Endodermal cell (in vitro differentiated cells): ENCODE results near the gene EFCAB11. TPM values are rescaled to one million over a fixed set of nuclear protein-coding genes. Genes with fewer than 3 reads are reported as not detected.

Experiments used
- DNase-seq: peaks from one replicate; pipeline ENCODE4 v3.0.0-alpha.2; 2017
- H3K27ac ChIP-seq: 2 replicates; pipeline ENCODE4 v1.5.1; 2013; ENCODE audit warnings: mild to moderate bottlenecking, low read depth, low read length, moderate library complexity
- H3K27me3 ChIP-seq: 2 replicates; pipeline ENCODE4 v1.6.1; 2013; ENCODE audit warnings: mild to moderate bottlenecking, low read length, moderate library complexity; ENCODE audit not compliant: insufficient read depth, control insufficient read depth, poor library complexity, severe bottlenecking
- H3K36me3 ChIP-seq: 2 replicates; pipeline ENCODE4 v1.7.0; 2013; ENCODE audit warnings: mild to moderate bottlenecking, low read length, moderate library complexity; ENCODE audit not compliant: control insufficient read depth, insufficient read depth
- H3K4me1 ChIP-seq: one replicate; pipeline ENCODE4 v1.7.0; 2013; ENCODE audit warnings: low read length; ENCODE audit not compliant: control insufficient read depth, insufficient read depth
- H3K4me3 ChIP-seq: 2 replicates; pipeline ENCODE4 v1.5.1; 2013; ENCODE audit warnings: mild to moderate bottlenecking, low read length, moderate library complexity
- H3K9ac ChIP-seq: 2 replicates; pipeline ENCODE4 v1.6.1; 2013; ENCODE audit warnings: mild to moderate bottlenecking, low read length, moderate library complexity; ENCODE audit not compliant: poor library complexity, severe bottlenecking; ENCODE audit errors: extremely low read depth
- H3K9me3 ChIP-seq: 2 replicates; pipeline ENCODE4 v1.6.1; 2013; ENCODE audit warnings: mild to moderate bottlenecking, low read length, moderate library complexity; ENCODE audit not compliant: control insufficient read depth
- H3K27ac Mint-ChIP-seq: 2 replicates; pipeline ENCODE4 v1.8.0; 2020; ENCODE audit warnings: mixed read lengths
- H3K27me3 Mint-ChIP-seq: 2 replicates; pipeline ENCODE4 v1.8.0; 2021; ENCODE audit warnings: mild to moderate bottlenecking, mixed read lengths; ENCODE audit not compliant: insufficient read depth
- H3K36me3 Mint-ChIP-seq: 2 replicates; pipeline ENCODE4 v1.8.0; 2020; ENCODE audit warnings: low read depth, mixed read lengths
- H3K4me1 Mint-ChIP-seq: 2 replicates; pipeline ENCODE4 v1.8.0; 2020; ENCODE audit warnings: mixed read lengths
- H3K4me3 Mint-ChIP-seq: 2 replicates; pipeline ENCODE4 v1.8.0; 2020; ENCODE audit warnings: mild to moderate bottlenecking, moderate library complexity, mixed read lengths
- H3K9me3 Mint-ChIP-seq: 2 replicates; pipeline ENCODE4 v1.8.0; 2020; ENCODE audit warnings: mild to moderate bottlenecking, mixed read lengths
- CTCF ChIP-seq: fragments of 200-600 bp; sonication (generic); conservative IDR thresholded peaks from 2 replicates; pipeline ENCODE4 v1.5.0; 2021; ENCODE audit warnings: antibody characterized with exemption, mild to moderate bottlenecking
- WGBS, 2 experiments: methylation state at CpG; one replicate each; pipeline versions ENCODE4 v1.1.5 to v1.1.7; 2013; ENCODE audit warnings: missing lambda C conversion rate in 2 of 2, mixed read lengths in 1 of 2; ENCODE audit not compliant: insufficient coverage in 1 of 2, insufficient read length in 1 of 2; 5-methylcytosine and 5-hydroxymethylcytosine counted together
- total RNA-seq, 2 donors: library from RNA; stranded (reverse); fragmentation: NEBNext Ultra II Directional in 1 of 2; extraction: Animal tissue kit (Norgen Biotek cat#: 25700) in 1 of 2; gene quantifications; 2 replicates in 1 of 2; 3 replicates in 1 of 2; pipeline ENCODE4 v1.2.1, GENCODE V29; 2021

Gene EFCAB11
- total RNA-seq, 2 donors from 2014 or later, result 23.8 to 47.6 TPM

- H3K27ac ChIP-seq, result no peak overlapping the region
- H3K36me3 ChIP-seq, result no peaks in the 10 kb centered on the region
- H3K4me1 Mint-ChIP-seq, result no peaks in the 10 kb centered on the region
- DNase-seq, result no peak
- no peak overlapping the region for H3K9ac ChIP-seq
- H3K36me3 Mint-ChIP-seq, result peaks cover 2% of the 10 kb centered on the region
- no peaks in the 10 kb centered on the region for H3K9me3 Mint-ChIP-seq
- no peaks in the 10 kb centered on the region for H3K27me3 ChIP-seq
- H3K4me3 ChIP-seq, result no peak overlapping the region
- 92 to 100% methylated on average over 1 to 2 of the region's 2 CpGs for WGBS, 2 experiments
- no peak overlapping the region for H3K27ac Mint-ChIP-seq
- H3K9me3 ChIP-seq, result no peaks in the 10 kb centered on the region
- H3K4me3 Mint-ChIP-seq, result no peak overlapping the region
- no peaks in the 10 kb centered on the region for H3K27me3 Mint-ChIP-seq
- H3K4me1 ChIP-seq, result no peaks in the 10 kb centered on the region
- TF ChIP-seq CTCF, result no peak
Observed at GRCh38 chr14:89793367-89793716, 161.2 kb downstream of the EFCAB11 start.

GRCh38 chr14:89792489-89793366 lies 161.8 kb downstream of the EFCAB11 start:
- WGBS, 2 experiments, result 86 to 87% methylated on average over 11 to 12 of the region's 12 CpGs
- Mint-ChIP-seq H3K4me1 (no peaks in the 10 kb centered on the region), H3K9me3 (no peaks in the 10 kb centered on the region), H3K27ac (no peak overlapping the region), H3K27me3 (no peaks in the 10 kb centered on the region), H3K36me3 (peaks cover 2% of the 10 kb centered on the region), H3K4me3 (no peak overlapping the region)
- DNase-seq, result no peak
- no peaks in the 10 kb centered on the region for H3K9me3 ChIP-seq
- no peaks in the 10 kb centered on the region for H3K4me1 ChIP-seq
- TF ChIP-seq CTCF, result no peak
- H3K9ac ChIP-seq, result no peak overlapping the region
- no peak overlapping the region for H3K4me3 ChIP-seq
- H3K27me3 ChIP-seq, result no peaks in the 10 kb centered on the region
- H3K27ac ChIP-seq, result no peak overlapping the region
- no peaks in the 10 kb centered on the region for H3K36me3 ChIP-seq

- H3K36me3 ChIP-seq, result no peaks in the 10 kb centered on the region
- no peaks in the 10 kb centered on the region for H3K4me1 ChIP-seq
- no peaks in the 10 kb centered on the region for H3K27me3 Mint-ChIP-seq
- DNase-seq, result no peak
- 93 to 98% methylated on average over 3 to 4 of the region's 4 CpGs for WGBS, 2 experiments
- H3K9me3 Mint-ChIP-seq, result no peaks in the 10 kb centered on the region
- TF ChIP-seq CTCF, result no peak
- H3K9me3 ChIP-seq, result no peaks in the 10 kb centered on the region
- no peak overlapping the region for H3K27ac Mint-ChIP-seq
- no peaks in the 10 kb centered on the region for H3K36me3 Mint-ChIP-seq
- no peaks in the 10 kb centered on the region for H3K4me1 Mint-ChIP-seq
- H3K4me3 Mint-ChIP-seq, result no peak overlapping the region
- H3K27me3 ChIP-seq, result no peaks in the 10 kb centered on the region
- no peak overlapping the region for H3K27ac ChIP-seq
- no peak overlapping the region for H3K9ac ChIP-seq
- no peak overlapping the region for H3K4me3 ChIP-seq
Observed at GRCh38 chr14:89787525-89787924, 167.0 kb downstream of the EFCAB11 start.
